ENCODE data around the gene MYO9B.
A peak's percentile ranks its signal among the peaks of the same experiment; 100 is the strongest.

Gene MYO9B

GRCh38 chr19:17210296-17210695 lies 134.7 kb downstream of the MYO9B start:
- no peak for TF ChIP-seq CTCF (IDR thresholded peaks at IDR 0.05; ENCODE audit: low read depth, low read length, missing control alignments)
- no peak for DNase-seq
- H3K27me3 ChIP-seq (replicated peaks) = no peaks in the 10 kb centered on the region
- in situ Hi-C loops (cut with HindIII; ENCODE audit: low pct_ligation_motif_present, low sequenced_read_pairs) = no loop called here
- H3K36me3 ChIP-seq (replicated peaks) = peaks cover 57% of the 10 kb centered on the region
- H3K4me3 ChIP-seq (ENCODE audit: low read depth, low read length) = no peak overlapping the region
- H3K27ac ChIP-seq = no peak overlapping the region

GRCh38 chr19:17211547-17212446 lies 136.2 kb downstream of the MYO9B start:
- no peaks in the 10 kb centered on the region for H3K27me3 ChIP-seq (replicated peaks)
- H3K27ac ChIP-seq = no peak overlapping the region
- DNase-seq = no peak
- in situ Hi-C loops (cut with HindIII; ENCODE audit: low pct_ligation_motif_present, low sequenced_read_pairs) = no loop called here
- H3K4me3 ChIP-seq (ENCODE audit: low read depth, low read length) = no peak overlapping the region
- H3K36me3 ChIP-seq (replicated peaks) = peaks cover 48% of the 10 kb centered on the region
- TF ChIP-seq CTCF (IDR thresholded peaks at IDR 0.05; ENCODE audit: low read depth, low read length, missing control alignments) = no peak

GRCh38 chr19:17213334-17213733 lies 137.8 kb downstream of the MYO9B start:
- peaks cover 49% of the 10 kb centered on the region for H3K36me3 ChIP-seq (replicated peaks)
- no peak overlapping the region for H3K4me3 ChIP-seq (ENCODE audit: low read depth, low read length)
- DNase-seq = no peak
- in situ Hi-C loops (cut with HindIII; ENCODE audit: low pct_ligation_motif_present, low sequenced_read_pairs) = no loop called here
- no peak overlapping the region for H3K27ac ChIP-seq
- TF ChIP-seq CTCF (IDR thresholded peaks at IDR 0.05; ENCODE audit: low read depth, low read length, missing control alignments) = no peak
- no peaks in the 10 kb centered on the region for H3K27me3 ChIP-seq (replicated peaks)

GRCh38 chr19:17214508-17215126 lies 139.0 kb downstream of the MYO9B start:
- no peaks in the 10 kb centered on the region for H3K27me3 ChIP-seq (replicated peaks)
- DNase-seq = no peak
- in situ Hi-C loops (cut with HindIII; ENCODE audit: low pct_ligation_motif_present, low sequenced_read_pairs) = no loop called here
- peak overlapping the region; percentile 95 for H3K27ac ChIP-seq
- H3K4me3 ChIP-seq (ENCODE audit: low read depth, low read length) = peak overlapping the region; percentile 75
- TF ChIP-seq CTCF (IDR thresholded peaks at IDR 0.05; ENCODE audit: low read depth, low read length, missing control alignments) = no peak
- H3K36me3 ChIP-seq (replicated peaks) = peaks cover 48% of the 10 kb centered on the region

- DNase-seq = peak; percentile 82
- Histone ChIP-seq H3K36me3 (replicated peaks) (peaks cover 45% of the 10 kb centered on the region), H3K27ac (peak within 1 kb of the TSS; percentile 95), H3K27me3 (replicated peaks) (no peaks in the 10 kb centered on the region), H3K4me3 (ENCODE audit: low read depth, low read length) (peak within 1 kb of the TSS; percentile 75)
- no peak for TF ChIP-seq CTCF (IDR thresholded peaks at IDR 0.05; ENCODE audit: low read depth, low read length, missing control alignments)
- in situ Hi-C loops (cut with HindIII; ENCODE audit: low pct_ligation_motif_present, low sequenced_read_pairs) = no loop called here
These were observed 139.8 kb downstream of the MYO9B start, which contains the start of gene USE1 for GRCh38 chr19:17215127-17215971. TSS of gene USE1 (plus strand) at chr19:17215357. CDS start at chr19:17215406, 49 bp downstream.

Data from brain microvascular endothelial cell (primary cell).